GM12872 (cell line): Measurements from ENCODE around the gene LRRC8D.

Experiments used
- TF ChIP-seq, protein P1 (sequence below): IDR thresholded peaks from 3 replicates; pipeline ENCODE4 v1.5.1; 2011; ENCODE audit warnings: low read depth, mild to moderate bottlenecking, low read length, moderate library complexity; ENCODE audit not compliant: insufficient read depth

The LRRC8D gene

GRCh38 chr1:89929467-89930063 lies 108.7 kb downstream of the LRRC8D start:
- TF ChIP-seq, protein P1, sequence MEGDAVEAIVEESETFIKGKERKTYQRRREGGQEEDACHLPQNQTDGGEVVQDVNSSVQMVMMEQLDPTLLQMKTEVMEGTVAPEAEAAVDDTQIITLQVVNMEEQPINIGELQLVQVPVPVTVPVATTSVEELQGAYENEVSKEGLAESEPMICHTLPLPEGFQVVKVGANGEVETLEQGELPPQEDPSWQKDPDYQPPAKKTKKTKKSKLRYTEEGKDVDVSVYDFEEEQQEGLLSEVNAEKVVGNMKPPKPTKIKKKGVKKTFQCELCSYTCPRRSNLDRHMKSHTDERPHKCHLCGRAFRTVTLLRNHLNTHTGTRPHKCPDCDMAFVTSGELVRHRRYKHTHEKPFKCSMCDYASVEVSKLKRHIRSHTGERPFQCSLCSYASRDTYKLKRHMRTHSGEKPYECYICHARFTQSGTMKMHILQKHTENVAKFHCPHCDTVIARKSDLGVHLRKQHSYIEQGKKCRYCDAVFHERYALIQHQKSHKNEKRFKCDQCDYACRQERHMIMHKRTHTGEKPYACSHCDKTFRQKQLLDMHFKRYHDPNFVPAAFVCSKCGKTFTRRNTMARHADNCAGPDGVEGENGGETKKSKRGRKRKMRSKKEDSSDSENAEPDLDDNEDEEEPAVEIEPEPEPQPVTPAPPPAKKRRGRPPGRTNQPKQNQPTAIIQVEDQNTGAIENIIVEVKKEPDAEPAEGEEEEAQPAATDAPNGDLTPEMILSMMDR: no peak

GRCh38 chr1:89930579-89930978 lies 109.7 kb downstream of the LRRC8D start:
- TF ChIP-seq, protein P1: no peak

- TF ChIP-seq, protein P1: no peak
These were observed 111.1 kb downstream of the LRRC8D start for GRCh38 chr1:89931964-89932363.

GRCh38 chr1:89932598-89933364 lies 111.9 kb downstream of the LRRC8D start:
- TF ChIP-seq, protein P1: no peak

DNA sequence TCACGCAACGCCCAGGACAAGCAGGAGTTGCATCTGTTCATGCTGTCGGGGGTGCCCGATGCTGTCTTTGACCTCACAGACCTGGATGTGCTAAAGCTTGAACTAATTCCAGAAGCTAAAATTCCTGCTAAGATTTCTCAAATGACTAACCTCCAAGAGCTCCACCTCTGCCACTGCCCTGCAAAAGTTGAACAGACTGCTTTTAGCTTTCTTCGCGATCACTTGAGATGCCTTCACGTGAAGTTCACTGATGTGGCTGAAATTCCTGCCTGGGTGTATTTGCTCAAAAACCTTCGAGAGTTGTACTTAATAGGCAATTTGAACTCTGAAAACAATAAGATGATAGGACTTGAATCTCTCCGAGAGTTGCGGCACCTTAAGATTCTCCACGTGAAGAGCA lies 113.6 kb downstream of the LRRC8D start:
- TF ChIP-seq, protein P1: no peak

DNA sequence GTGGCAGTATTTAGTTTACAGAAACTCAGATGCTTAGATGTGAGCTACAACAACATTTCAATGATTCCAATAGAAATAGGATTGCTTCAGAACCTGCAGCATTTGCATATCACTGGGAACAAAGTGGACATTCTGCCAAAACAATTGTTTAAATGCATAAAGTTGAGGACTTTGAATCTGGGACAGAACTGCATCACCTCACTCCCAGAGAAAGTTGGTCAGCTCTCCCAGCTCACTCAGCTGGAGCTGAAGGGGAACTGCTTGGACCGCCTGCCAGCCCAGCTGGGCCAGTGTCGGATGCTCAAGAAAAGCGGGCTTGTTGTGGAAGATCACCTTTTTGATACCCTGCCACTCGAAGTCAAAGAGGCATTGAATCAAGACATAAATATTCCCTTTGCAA lies 114.4 kb downstream of the LRRC8D start:
- TF ChIP-seq, protein P1: no peak

GRCh38 chr1:89936694-89937093 lies 115.9 kb downstream of the LRRC8D start:
- TF ChIP-seq, protein P1: no peak
